Mucosa of descending colon (tissue), 3 donors: ENCODE data around the gene BSG. TPM values are rescaled to one million over a fixed set of nuclear protein-coding genes. Genes with fewer than 3 reads are reported as not detected.
"Not testable (repeated sequence)": the region's sequence is repeated elsewhere in the genome, so short reads cannot be mapped to it uniquely, and the experiment has no call there.

Experiments used
- ATAC-seq: fragments of 200-7000 bp; cut with Tn5 transposase; one replicate; pipeline ENCODE4 v1.9.1; 2020; ENCODE audit warnings: mild to moderate bottlenecking, moderate library complexity
- DNase-seq, 3 donors: peaks; one replicate each; pipeline ENCODE4 v3.0.0-alpha.2; 2020
- H3K36me3 ChIP-seq: fragments of 200-600 bp; one replicate; pipeline ENCODE4 v1.8.0; 2021; ENCODE audit warnings: low read depth, mild to moderate bottlenecking
- H3K4me1 ChIP-seq: fragments of 200-600 bp; one replicate; pipeline ENCODE4 v1.8.0; 2021; ENCODE audit warnings: low read depth, mild to moderate bottlenecking
- H3K4me3 ChIP-seq: fragments of 200-600 bp; one replicate; pipeline ENCODE4 v1.8.0; 2021; ENCODE audit warnings: mild to moderate bottlenecking
- H3K9me3 ChIP-seq: fragments of 200-600 bp; one replicate; pipeline ENCODE4 v1.8.0; 2021; ENCODE audit warnings: mild to moderate bottlenecking
- CTCF ChIP-seq: fragments of 200-600 bp; IDR thresholded peaks from one replicate; pipeline ENCODE4 v1.8.0; 2022; ENCODE audit warnings: antibody characterized with exemption, mild to moderate bottlenecking
- intact Hi-C, 2 donors: fragments of 100-400 bp; cut with DNase I in 1 of 2; cut with micrococcal nuclease in 1 of 2; formaldehyde crosslinking; loops; one replicate each; pipeline versions ENCODE4 v1.11.0 to v1.11.1; 2022; cut with DNase I, micrococcal nuclease
- total RNA-seq, 3 donors: library from RNA; stranded (reverse); fragmentation: NEBNext Ultra II Directional in 2 of 3; extraction: Animal tissue kit (Norgen Biotek cat#: 25700) in 2 of 3; gene quantifications; one replicate each; pipeline versions ENCODE4 v1.2.1 to v1.2.4, GENCODE V29; 2021 to 2023
- donor health status: DM: no; HTN: no; CAD: no; lungs with moderate emphysema.
- donor health status: DM: no; HTN: no; CAD: no.
- donor health status: DM: no; HTN: yes; CAD: no.

The BSG gene
- total RNA-seq, 3 donors from 2014 or later, result 695 to 1,536 (median 896) TPM

GRCh38 chr19:624433-625109 is 52.2 kb downstream of the BSG start:
- no peaks in the 10 kb centered on the region for H3K9me3 ChIP-seq
- no peaks in the 10 kb centered on the region for H3K4me1 ChIP-seq
- ATAC-seq, result no peak
- H3K4me3 ChIP-seq, result no peak overlapping the region
- no peak for TF ChIP-seq CTCF
- intact Hi-C loops, result no loop called here
- DNase-seq, result no peak
- H3K36me3 ChIP-seq, result peaks cover 6% of the 10 kb centered on the region

GRCh38 chr19:625257-625656 is 52.9 kb downstream of the BSG start:
- intact Hi-C loops, result no loop called here
- H3K4me1 ChIP-seq, result no peaks in the 10 kb centered on the region
- H3K36me3 ChIP-seq, result peaks cover 2% of the 10 kb centered on the region
- no peaks in the 10 kb centered on the region for H3K9me3 ChIP-seq
- ATAC-seq, result no peak
- H3K4me3 ChIP-seq, result no peak overlapping the region
- no peak for TF ChIP-seq CTCF
- no peak for DNase-seq

GRCh38 chr19:626566-626965 is 54.2 kb downstream of the BSG start:
- intact Hi-C loops, DNase-seq, ATAC-seq, H3K36me3 ChIP-seq, H3K9me3 ChIP-seq, H3K4me1 ChIP-seq, H3K4me3 ChIP-seq: not testable (repeated sequence)

GRCh38 chr19:628168-628567 is 55.8 kb downstream of the BSG start:
- TF ChIP-seq CTCF, result no peak
- no peaks in the 10 kb centered on the region for H3K36me3 ChIP-seq

GRCh38 chr19:629515-629914 is 57.1 kb downstream of the BSG start:
- ATAC-seq, DNase-seq, H3K9me3 ChIP-seq, intact Hi-C loops, H3K4me3 ChIP-seq, H3K36me3 ChIP-seq: not testable (repeated sequence)
- peaks cover 16% of the 10 kb centered on the region for H3K4me1 ChIP-seq

More at GRCh38 chr19:628168-628567, 55.8 kb downstream of the BSG start:
- intact Hi-C loops, result no loop called here
- Histone ChIP-seq H3K9me3 (no peaks in the 10 kb centered on the region), H3K4me1 (peaks cover 10% of the 10 kb centered on the region), H3K4me3 (no peak overlapping the region)
- ATAC-seq, result no peak
- DNase-seq, result no peak

- H3K9me3 ChIP-seq, result no peaks in the 10 kb centered on the region
- H3K36me3 ChIP-seq, result no peaks in the 10 kb centered on the region
- intact Hi-C loops, result no loop called here
- no peak for DNase-seq
- ATAC-seq, result no peak
- no peak for TF ChIP-seq CTCF
- H3K4me3 ChIP-seq, result no peak overlapping the region
- H3K4me1 ChIP-seq, result peaks cover 16% of the 10 kb centered on the region
These were observed 57.7 kb downstream of the BSG start for GRCh38 chr19:629961-630714.
